ENCODE measurements around the gene POU3F3.

Gene POU3F3

DNA sequence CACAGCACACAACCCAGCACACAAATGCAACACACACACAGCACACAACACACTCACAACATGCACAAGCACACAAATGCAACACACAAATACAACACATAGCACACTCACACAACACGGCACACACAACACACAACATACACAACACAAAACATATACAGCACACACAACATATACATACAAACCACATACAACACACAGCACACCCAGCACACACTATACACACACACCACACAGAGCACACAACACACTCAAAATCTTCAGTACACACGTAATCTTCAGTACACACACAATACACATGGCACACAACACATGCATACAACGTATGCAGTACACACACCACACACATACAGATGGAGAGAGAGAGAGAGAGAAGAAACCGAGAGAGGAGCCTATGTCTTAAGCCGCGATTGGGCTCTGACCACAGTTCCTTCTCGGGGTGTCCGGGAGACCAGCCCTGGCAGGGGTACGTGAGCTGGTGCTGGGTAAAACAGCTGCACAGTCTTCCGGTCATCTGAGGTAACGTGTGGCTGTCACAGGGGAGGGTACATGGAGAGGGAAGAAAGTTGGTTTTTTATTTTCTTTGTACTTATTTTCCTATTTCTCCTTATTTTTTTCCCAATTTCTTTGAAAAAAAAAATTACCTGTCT, 25.1 kb downstream of the POU3F3 start:
- no peak for DNase-seq

- no peak for DNase-seq
These were observed 26.2 kb downstream of the POU3F3 start for GRCh38 chr2:104880076-104880475.

GRCh38 chr2:104883357-104883756, 29.4 kb downstream of the POU3F3 start:
- no peak for DNase-seq

- no peak for DNase-seq
These were observed 31.3 kb downstream of the POU3F3 start for GRCh38 chr2:104885119-104885782.

GRCh38 chr2:104887676-104888075, 33.8 kb downstream of the POU3F3 start:
- no peak for DNase-seq

GRCh38 chr2:104888489-104889258, 34.8 kb downstream of the POU3F3 start:
- DNase-seq: no peak

DNA sequence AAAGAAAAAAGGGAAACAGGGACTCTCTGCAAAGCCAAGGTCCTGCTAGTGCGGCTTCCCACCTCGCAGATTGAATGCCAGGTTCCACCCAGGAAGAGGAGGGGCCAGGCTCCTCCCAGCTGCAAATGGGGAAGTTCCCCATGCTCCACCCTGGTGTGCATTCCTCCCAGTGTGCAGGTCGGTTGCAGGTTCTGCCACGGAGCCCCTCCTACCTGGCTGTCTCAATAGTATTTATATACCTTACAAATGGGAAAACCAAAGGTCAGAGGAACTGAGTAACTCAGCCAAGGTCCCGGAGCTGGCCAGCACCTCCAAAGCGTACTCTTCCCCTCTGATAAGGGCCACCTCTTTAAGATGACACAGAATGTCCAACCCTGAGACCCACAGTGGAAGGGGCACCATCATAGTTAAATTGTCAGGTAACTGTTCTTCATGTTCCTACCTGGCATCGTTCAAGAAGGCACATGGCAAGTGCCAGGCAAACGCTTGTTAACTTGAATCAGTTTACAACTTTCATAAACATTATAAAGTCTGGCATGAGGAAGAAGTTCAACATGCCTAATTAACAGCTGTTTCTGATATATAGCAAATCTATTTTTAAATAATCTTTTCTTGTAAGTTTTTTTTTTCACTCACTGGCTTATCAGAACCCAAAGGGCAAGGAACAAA, 35.5 kb downstream of the POU3F3 start:
- DNase-seq: peak; percentile 39

DNA sequence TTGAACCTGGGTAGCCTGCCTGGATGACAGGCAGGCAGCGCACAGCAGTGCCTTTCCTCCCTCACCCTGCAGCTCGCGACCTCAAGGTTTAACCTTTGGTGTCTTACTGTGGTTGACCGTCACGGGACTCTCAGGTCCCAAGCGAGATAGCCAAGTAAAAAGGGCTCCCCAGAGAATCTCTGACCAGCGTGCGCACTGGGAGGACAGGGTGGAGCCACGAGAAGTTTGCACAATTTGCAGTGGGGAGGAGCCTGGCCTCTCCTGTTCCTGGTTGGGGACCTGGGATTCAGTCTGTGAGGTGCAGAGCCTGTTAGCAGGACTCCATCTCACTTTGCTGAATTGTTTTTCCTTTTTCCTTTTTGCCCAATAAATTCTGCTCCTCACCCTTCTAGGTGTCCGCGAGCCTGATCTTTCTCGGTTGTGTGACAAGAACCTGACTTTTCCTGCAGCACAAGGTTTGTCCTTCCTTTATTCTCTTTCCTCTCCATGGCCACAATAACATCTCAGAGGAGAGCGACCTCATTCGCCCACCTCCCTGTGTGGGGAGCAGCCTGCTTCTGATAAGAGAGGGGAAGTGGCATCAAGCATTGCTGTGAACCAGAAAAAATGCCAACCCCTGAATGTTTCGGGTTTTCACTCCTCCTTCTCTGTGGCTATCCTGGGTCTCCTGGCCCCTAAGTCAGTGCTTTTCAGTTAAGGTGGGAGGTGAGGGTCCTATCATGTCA, 36.2 kb downstream of the POU3F3 start:
- peak; percentile 29 for DNase-seq

GRCh38 chr2:104890685-104891069, 36.8 kb downstream of the POU3F3 start:
- DNase-seq: peak; percentile 32

- no peak for DNase-seq
These were observed 37.2 kb downstream of the POU3F3 start for GRCh38 chr2:104891145-104891544.

DNA sequence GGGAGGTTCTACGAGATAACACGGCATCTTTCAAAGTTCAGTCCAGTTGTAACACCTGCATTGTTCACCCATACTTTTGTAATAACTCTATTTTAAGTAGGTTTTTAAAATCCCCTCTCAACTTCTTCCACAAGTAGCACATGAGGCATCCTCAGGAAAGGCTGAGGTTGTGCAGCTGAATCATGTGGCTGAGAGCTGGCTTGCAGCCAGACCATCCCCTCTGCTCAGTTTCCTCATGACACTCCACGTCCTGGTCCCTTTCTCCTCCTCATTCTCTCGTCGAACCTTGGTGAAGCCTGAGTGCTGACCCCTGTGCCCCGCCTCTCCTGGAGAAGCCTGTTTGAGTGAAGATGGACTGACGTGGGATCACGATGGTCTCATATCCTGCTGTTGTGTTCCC, 42.5 kb downstream of the POU3F3 start:
- DNase-seq: no peak

- peak; percentile 43 for DNase-seq
These were observed 43.7 kb downstream of the POU3F3 start for GRCh38 chr2:104897515-104898184.

DNA sequence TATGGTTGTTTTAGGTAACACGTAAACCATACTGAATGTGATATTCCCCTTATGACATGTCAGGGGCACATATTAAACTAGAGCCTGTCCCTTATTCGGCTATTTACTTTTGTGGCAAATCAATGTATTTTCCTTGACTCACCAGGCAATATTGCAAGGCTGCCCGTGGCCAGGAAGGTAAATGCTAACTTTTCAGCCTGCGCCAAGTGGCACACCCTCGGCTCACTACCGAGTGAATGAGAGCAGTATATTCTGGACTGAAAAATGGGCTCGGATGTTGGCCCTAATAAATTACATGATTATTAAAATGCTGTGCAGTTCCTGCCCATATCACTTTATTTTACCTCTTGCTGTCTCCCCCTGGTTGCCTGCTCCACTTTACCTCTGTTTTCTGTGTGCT, 46.7 kb downstream of the POU3F3 start:
- no peak for DNase-seq

DNA sequence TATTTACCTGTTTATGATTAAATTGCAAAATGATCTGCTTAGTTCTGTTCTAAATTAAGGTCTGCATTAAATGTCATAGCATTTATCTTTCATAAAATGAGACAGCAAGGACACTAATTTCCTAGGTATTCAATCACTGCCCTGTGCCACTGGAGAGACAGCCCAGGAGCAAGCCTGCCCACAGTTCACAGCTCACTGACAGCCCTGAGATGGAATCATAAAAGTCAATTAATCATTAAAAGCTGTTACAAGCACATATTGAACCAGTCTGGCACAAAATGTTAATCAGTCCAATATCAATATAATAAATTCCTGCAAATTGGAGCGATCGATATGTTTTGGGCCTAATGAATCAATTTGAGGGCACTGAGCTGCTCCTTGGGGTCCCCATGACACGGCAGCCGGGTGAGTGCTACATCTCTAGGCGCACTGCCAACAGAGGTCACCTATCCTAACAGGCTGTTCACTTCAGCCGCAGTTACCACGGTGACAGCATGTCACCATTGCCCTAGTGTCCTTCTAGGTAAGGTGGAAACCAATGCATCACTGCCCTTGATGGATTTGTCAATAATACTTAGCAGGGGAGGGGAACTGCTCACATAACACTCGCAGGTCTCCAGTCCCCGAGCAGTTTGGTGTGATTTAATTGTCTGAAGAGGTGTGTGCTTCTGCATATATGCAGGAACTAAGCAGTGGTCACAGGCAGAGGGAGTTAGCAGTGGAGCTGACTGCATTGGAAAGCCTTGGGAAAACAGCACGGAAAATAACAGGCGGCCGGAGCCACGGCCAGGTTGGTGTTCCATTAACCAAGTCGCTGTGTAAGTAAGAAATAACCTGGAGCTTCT, 47.3 kb downstream of the POU3F3 start:
- no peak for DNase-seq

- DNase-seq: no peak
These were observed 48.4 kb downstream of the POU3F3 start for GRCh38 chr2:104902317-104902716.

All from islet precursor cell (in vitro differentiated cells).